Neural cell (in vitro differentiated cells): Measurements from ENCODE around the gene BMAL2. TPM values are rescaled to one million over a fixed set of nuclear protein-coding genes. Genes with fewer than 3 reads are reported as not detected.

ENCODE experiments used
- H2AFZ ChIP-seq: fragments of 200-600, 300-800 bp; sonication (generic), shearing (Covaris generic); 2 replicates; pipeline ENCODE4 v1.6.0; 2014; ENCODE audit warnings: low read depth, mild to moderate bottlenecking, antibody characterized with exemption, low read length, moderate library complexity
- H3F3A ChIP-seq: fragments of 200-600 bp; shearing (Covaris generic); 2 replicates; pipeline ENCODE4 v1.6.1; 2016; ENCODE audit warnings: mild to moderate bottlenecking, moderate library complexity, mixed read lengths, antibody characterized with exemption, low read length; ENCODE audit not compliant: insufficient read depth, poor library complexity, severe bottlenecking
- H3K27ac ChIP-seq: fragments of 200-600, 300-800 bp; sonication (generic), shearing (Covaris generic); 2 replicates; pipeline ENCODE4 v1.5.1; 2014; ENCODE audit warnings: mild to moderate bottlenecking, low read length, moderate library complexity
- H3K27me3 ChIP-seq: fragments of 300-800, 200-600 bp; sonication (generic), shearing (Covaris generic); 2 replicates; pipeline ENCODE4 v1.6.0; 2014; ENCODE audit warnings: mild to moderate bottlenecking, low read depth, low read length, moderate library complexity; ENCODE audit not compliant: insufficient read depth
- H3K36me3 ChIP-seq: fragments of 300-800, 200-600 bp; sonication (generic), shearing (Covaris generic); 2 replicates; pipeline ENCODE4 v1.5.1; 2014; ENCODE audit warnings: mild to moderate bottlenecking, antibody characterized with exemption, low read length, moderate library complexity; ENCODE audit not compliant: insufficient read depth
- H3K4me2 ChIP-seq: fragments of 300-800, 200-600 bp; sonication (generic), shearing (Covaris generic); 2 replicates; pipeline ENCODE4 v1.6.0; 2014; ENCODE audit warnings: mild to moderate bottlenecking, low read length
- H3K4me3 ChIP-seq: fragments of 300-800, 200-600 bp; sonication (generic), shearing (Covaris generic); 2 replicates; pipeline ENCODE4 v1.5.1; 2014; ENCODE audit warnings: mild to moderate bottlenecking, low read length, moderate library complexity
- H3K79me2 ChIP-seq: fragments of 200-600 bp; shearing (Covaris generic); replicated peaks from 2 replicates; pipeline ENCODE4 v1.6.0; 2014; ENCODE audit warnings: mild to moderate bottlenecking, low read length, moderate library complexity; ENCODE audit not compliant: insufficient read depth
- H3K9ac ChIP-seq: fragments of 300-800, 200-600 bp; sonication (generic), shearing (Covaris generic); 2 replicates; pipeline ENCODE4 v1.6.1; 2016; ENCODE audit warnings: mild to moderate bottlenecking, low read length, mixed read lengths
- H3K9me2 ChIP-seq: fragments of 200-600 bp; shearing (Covaris generic); 2 replicates; pipeline ENCODE4 v1.6.1; 2016; ENCODE audit warnings: mild to moderate bottlenecking, low read length, mixed read lengths; ENCODE audit not compliant: insufficient read depth
- H3K9me3 ChIP-seq: fragments of 200-600, 300-800 bp; sonication (generic), shearing (Covaris generic); 2 replicates; pipeline ENCODE4 v1.6.1; 2016; ENCODE audit warnings: mild to moderate bottlenecking, mixed run types, low read length, moderate library complexity, mixed read lengths
- H4K20me1 ChIP-seq: fragments of 200-600 bp; shearing (Covaris generic); 2 replicates; pipeline ENCODE4 v1.6.1; 2016; ENCODE audit warnings: mild to moderate bottlenecking, mixed run types; ENCODE audit not compliant: insufficient read depth
- EP300 ChIP-seq: fragments of 450-650 bp; conservative IDR thresholded peaks from 2 replicates; pipeline ENCODE4 v1.6.1; 2014; ENCODE audit warnings: antibody characterized with exemption, mild to moderate bottlenecking, moderate library complexity; ENCODE audit not compliant: poor library complexity, severe bottlenecking
- EZH2 ChIP-seq: fragments of 200-600, 300-800 bp; shearing (Covaris generic), sonication (generic); IDR thresholded peaks from 2 replicates; pipeline ENCODE4 v1.6.1; 2014; ENCODE audit warnings: antibody characterized with exemption, low read length, borderline replicate concordance, mild to moderate bottlenecking; ENCODE audit not compliant: insufficient read depth, poor library complexity, severe bottlenecking
- MXI1 ChIP-seq: fragments of 450-650 bp; conservative IDR thresholded peaks from 2 replicates; pipeline ENCODE4 v1.6.1; 2014; ENCODE audit warnings: antibody characterized with exemption, mild to moderate bottlenecking; ENCODE audit not compliant: poor library complexity, severe bottlenecking
- POLR2AphosphoS5 ChIP-seq: IDR thresholded peaks from 2 replicates; pipeline ENCODE4 v1.6.1; 2012
- RAD21 ChIP-seq: fragments of 450-650 bp; conservative IDR thresholded peaks from 2 replicates; pipeline ENCODE4 v1.6.1; 2014; ENCODE audit warnings: antibody characterized with exemption, mild to moderate bottlenecking, moderate library complexity
- SMC3 ChIP-seq: fragments of 450-650 bp; conservative IDR thresholded peaks from 2 replicates; pipeline ENCODE4 v1.6.1; 2014; ENCODE audit warnings: antibody characterized with exemption, mild to moderate bottlenecking, moderate library complexity; ENCODE audit not compliant: poor library complexity
- TAF1 ChIP-seq: IDR thresholded peaks from 2 replicates; pipeline ENCODE4 v1.6.1; 2012; ENCODE audit warnings: low read depth
- polyA plus RNA-seq: library from polyadenylated mRNA; depleted of rRNA; stranded (reverse); fragments of >200 nt; gene quantifications from 2 replicates; pipeline ENCODE4 v1.2.3, GENCODE V29; 2014
- TF ChIP-seq, protein P1 (sequence below): fragments of 450-650 bp; IDR thresholded peaks from 2 replicates; pipeline ENCODE4 v1.5.1; 2014; ENCODE audit warnings: antibody characterized with exemption, mild to moderate bottlenecking, moderate library complexity; ENCODE audit not compliant: poor library complexity, severe bottlenecking
- TF ChIP-seq, protein P2 (sequence below): IDR thresholded peaks from 2 replicates; pipeline ENCODE4 v1.6.1; 2012; ENCODE audit warnings: borderline replicate concordance

Gene BMAL2
- polyA plus RNA-seq, 1 donor from 2014 or later, result 9.8 TPM

DNA sequence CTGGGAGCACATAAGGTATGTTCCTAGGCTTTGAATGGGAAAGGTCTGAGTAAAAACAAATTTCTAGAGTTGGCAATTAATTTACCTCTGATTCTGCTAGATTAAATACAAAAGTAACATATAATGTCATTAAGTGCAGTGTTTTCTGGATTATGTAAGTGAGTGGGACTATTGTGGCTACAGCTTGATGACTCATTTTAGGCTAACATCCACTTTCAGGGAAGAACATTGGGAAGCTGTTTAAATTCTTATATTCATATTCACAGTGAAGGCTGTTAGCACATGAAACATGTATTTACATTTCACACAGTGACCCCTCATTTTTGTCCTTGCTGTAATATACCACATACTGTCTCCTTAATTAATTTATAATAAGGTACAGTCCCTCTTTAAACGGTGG lies 13.2 kb upstream of the BMAL2 start:
- Histone ChIP-seq H3F3A (no peaks in the 10 kb centered on the region), H3K79me2 (no peaks in the 10 kb centered on the region), H3K9ac (no peak overlapping the region), H3K9me3 (no peaks in the 10 kb centered on the region), H3K9me2 (no peaks in the 10 kb centered on the region), H3K4me3 (no peak overlapping the region), H2AFZ (no peak overlapping the region), H3K36me3 (peaks cover 8% of the 10 kb centered on the region), H4K20me1 (no peaks in the 10 kb centered on the region), H3K27ac (no peak overlapping the region), H3K27me3 (no peaks in the 10 kb centered on the region), H3K4me2 (no peak overlapping the region)
- TF ChIP-seq SMC3, result no peak
- TF ChIP-seq, protein P1, sequence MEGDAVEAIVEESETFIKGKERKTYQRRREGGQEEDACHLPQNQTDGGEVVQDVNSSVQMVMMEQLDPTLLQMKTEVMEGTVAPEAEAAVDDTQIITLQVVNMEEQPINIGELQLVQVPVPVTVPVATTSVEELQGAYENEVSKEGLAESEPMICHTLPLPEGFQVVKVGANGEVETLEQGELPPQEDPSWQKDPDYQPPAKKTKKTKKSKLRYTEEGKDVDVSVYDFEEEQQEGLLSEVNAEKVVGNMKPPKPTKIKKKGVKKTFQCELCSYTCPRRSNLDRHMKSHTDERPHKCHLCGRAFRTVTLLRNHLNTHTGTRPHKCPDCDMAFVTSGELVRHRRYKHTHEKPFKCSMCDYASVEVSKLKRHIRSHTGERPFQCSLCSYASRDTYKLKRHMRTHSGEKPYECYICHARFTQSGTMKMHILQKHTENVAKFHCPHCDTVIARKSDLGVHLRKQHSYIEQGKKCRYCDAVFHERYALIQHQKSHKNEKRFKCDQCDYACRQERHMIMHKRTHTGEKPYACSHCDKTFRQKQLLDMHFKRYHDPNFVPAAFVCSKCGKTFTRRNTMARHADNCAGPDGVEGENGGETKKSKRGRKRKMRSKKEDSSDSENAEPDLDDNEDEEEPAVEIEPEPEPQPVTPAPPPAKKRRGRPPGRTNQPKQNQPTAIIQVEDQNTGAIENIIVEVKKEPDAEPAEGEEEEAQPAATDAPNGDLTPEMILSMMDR, result no peak
- TF ChIP-seq EP300, result no peak
- no peak for TF ChIP-seq POLR2AphosphoS5
- TF ChIP-seq TAF1, result no peak
- TF ChIP-seq EZH2, result no peak
- no peak for TF ChIP-seq RAD21
- TF ChIP-seq, protein P2, sequence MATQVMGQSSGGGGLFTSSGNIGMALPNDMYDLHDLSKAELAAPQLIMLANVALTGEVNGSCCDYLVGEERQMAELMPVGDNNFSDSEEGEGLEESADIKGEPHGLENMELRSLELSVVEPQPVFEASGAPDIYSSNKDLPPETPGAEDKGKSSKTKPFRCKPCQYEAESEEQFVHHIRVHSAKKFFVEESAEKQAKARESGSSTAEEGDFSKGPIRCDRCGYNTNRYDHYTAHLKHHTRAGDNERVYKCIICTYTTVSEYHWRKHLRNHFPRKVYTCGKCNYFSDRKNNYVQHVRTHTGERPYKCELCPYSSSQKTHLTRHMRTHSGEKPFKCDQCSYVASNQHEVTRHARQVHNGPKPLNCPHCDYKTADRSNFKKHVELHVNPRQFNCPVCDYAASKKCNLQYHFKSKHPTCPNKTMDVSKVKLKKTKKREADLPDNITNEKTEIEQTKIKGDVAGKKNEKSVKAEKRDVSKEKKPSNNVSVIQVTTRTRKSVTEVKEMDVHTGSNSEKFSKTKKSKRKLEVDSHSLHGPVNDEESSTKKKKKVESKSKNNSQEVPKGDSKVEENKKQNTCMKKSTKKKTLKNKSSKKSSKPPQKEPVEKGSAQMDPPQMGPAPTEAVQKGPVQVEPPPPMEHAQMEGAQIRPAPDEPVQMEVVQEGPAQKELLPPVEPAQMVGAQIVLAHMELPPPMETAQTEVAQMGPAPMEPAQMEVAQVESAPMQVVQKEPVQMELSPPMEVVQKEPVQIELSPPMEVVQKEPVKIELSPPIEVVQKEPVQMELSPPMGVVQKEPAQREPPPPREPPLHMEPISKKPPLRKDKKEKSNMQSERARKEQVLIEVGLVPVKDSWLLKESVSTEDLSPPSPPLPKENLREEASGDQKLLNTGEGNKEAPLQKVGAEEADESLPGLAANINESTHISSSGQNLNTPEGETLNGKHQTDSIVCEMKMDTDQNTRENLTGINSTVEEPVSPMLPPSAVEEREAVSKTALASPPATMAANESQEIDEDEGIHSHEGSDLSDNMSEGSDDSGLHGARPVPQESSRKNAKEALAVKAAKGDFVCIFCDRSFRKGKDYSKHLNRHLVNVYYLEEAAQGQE, result no peak
- TF ChIP-seq MXI1, result no peak

DNA sequence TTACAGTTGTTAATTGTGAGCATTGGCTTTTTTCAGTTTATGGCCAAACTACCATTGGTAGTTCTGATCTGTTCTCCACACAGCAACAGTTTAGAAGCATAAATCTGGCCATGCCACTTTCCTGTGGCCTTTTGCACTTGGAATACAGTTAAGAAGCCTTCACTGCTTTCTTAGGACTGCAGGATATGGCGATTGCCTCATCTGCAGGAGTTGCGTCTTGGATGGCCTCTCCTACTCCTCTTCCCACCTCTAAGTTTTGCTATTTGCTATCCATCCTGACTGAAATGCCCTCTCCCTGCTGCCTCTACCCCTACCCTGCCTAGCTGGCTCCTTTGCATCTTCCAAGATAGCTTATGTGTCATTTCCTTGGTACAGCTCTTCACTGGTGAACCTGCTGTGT lies 12.8 kb upstream of the BMAL2 start:
- no peaks in the 10 kb centered on the region for H3K79me2 ChIP-seq
- no peak overlapping the region for H3K4me2 ChIP-seq
- no peak overlapping the region for H3K9ac ChIP-seq
- H3K36me3 ChIP-seq, result peaks cover 8% of the 10 kb centered on the region
- H3K27me3 ChIP-seq, result no peaks in the 10 kb centered on the region
- no peak overlapping the region for H3K27ac ChIP-seq
- H3K9me3 ChIP-seq, result no peaks in the 10 kb centered on the region
- no peak for TF ChIP-seq POLR2AphosphoS5
- TF ChIP-seq EP300, result no peak
- TF ChIP-seq, protein P2, result no peak
- TF ChIP-seq TAF1, result no peak
- TF ChIP-seq RAD21, result no peak
- TF ChIP-seq, protein P1, result no peak
- TF ChIP-seq EZH2, result no peak
- no peak for TF ChIP-seq SMC3
- no peak for TF ChIP-seq MXI1
- no peaks in the 10 kb centered on the region for H3F3A ChIP-seq
- no peaks in the 10 kb centered on the region for H3K9me2 ChIP-seq
- no peaks in the 10 kb centered on the region for H4K20me1 ChIP-seq
- H3K4me3 ChIP-seq, result no peak overlapping the region
- H2AFZ ChIP-seq, result no peak overlapping the region
